GM19463 (cell line): ENCODE measurements around the gene KLHL12.

Experiments used
- ATAC-seq: cut with Tn5 transposase; IDR thresholded peaks from one replicate; pipeline ENCODE4 v1.9.1; 2021; ENCODE audit warnings: mild to moderate bottlenecking, moderate library complexity; ENCODE audit not compliant: unreplicated experiment

KLHL12 gene

GRCh38 chr1:202926581-202927491 is at the start of gene KLHL12:
Gene KLHL12, minus strand, starts transcription at chr1:202927234. Its CDS starts 2,072 bp downstream, at chr1:202925162.
- peak; percentile 91 for ATAC-seq

- ATAC-seq, result no peak
These were observed 49.6 kb upstream of the KLHL12 start for GRCh38 chr1:202976633-202977032.

DNA sequence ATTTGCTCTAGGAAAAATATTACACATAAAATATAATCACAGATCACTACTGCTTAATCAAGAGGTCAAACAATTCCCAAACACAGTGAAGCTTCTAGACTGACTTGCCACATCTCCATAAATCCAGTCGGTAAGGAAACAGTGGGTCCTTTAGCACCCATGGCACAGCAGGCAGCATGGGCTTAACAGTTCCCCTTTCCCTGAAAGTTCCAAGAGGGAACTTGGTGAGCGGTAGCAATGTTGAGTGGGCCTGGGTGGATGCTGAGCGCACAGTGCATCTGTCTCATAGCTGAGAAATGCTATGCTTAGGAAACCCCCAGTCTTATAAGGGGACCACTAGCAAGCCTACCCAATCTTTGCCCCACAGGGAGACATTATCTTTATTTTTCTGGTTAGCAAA is 47.8 kb upstream of the KLHL12 start:
- no peak for ATAC-seq

DNA sequence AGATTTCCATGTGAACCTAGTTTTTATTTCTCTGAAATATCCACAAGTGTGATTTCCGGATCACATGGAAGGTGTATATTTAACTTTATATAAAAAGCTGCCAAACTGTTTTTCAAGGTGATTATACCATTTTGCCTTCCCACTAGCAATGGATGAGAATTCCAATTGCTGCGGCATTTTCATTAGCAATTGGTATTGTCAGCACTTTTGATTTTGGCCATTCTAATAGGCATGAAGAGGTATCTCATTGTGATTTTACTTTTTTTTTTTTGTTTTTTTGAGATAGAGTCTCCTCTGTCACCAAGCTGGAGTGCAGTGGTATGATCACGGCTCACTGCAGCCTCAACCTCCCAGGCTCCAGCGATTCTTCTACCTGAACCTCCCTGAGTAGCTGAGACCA is 45.0 kb upstream of the KLHL12 start:
- no peak for ATAC-seq

GRCh38 chr1:202968895-202969295 is 41.9 kb upstream of the KLHL12 start:
- ATAC-seq, result peak; percentile 62

GRCh38 chr1:202968351-202968750 is 41.3 kb upstream of the KLHL12 start:
- no peak for ATAC-seq

- ATAC-seq, result peak; percentile 10
These were observed 40.7 kb upstream of the KLHL12 start for GRCh38 chr1:202967684-202968281.

GRCh38 chr1:202966006-202966898 is 39.2 kb upstream of the KLHL12 start:
- no peak for ATAC-seq

DNA sequence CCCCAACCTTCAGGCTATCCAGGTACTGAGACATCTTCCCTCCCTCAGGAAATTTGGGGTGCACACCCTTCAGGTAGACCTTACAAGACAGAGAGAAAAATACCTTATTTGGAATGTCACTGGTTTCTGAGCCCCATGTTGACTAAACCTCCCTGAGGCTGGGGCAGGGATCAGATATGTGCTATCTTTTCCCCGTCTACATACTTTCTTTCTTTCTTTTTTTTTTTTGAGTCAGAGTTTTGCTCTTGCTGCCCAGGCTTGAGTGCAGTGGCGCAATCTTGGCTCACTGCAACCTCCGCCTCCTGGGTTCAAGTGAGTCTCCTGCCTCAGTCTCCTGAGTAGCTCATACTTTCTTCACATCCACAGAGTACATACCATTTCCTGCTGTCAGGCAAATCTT is 38.4 kb upstream of the KLHL12 start:
- ATAC-seq, result no peak

GRCh38 chr1:202964791-202965410 is 37.9 kb upstream of the KLHL12 start:
- no peak for ATAC-seq

DNA sequence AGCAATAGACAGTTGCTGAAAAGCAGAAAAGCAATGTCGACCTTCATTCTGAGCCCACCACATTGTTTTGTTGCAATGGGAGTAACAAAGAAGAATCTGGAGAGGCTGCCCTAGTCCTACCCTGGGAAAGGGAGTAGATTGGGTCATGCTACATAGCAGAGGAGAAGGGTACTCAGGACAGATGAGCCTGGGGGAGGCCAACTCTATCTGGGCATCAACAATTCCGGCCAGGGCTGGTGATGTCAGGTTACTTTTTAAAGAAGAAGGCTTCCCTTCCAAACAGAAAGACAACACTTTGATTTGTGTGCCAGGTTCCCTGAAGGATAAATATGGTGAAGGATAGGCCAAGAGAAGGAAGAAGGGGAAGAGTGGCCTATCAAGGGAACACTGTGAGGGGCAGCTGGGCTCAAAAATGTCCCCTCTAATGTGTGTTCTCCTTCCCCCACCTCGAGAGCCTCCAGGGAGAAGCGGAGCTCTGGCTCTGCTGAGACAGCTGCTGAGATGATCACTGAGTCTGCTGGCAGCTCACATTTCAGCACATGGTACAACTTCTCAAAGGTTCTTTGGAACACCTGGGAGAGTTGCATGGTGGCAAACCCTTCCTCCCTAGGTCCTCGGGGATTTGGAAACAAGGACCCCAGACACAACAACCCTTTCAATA is 34.3 kb upstream of the KLHL12 start:
- no peak for ATAC-seq

- ATAC-seq, result no peak
These were observed 32.2 kb upstream of the KLHL12 start for GRCh38 chr1:202959276-202959620.

- no peak for ATAC-seq
These were observed 31.7 kb upstream of the KLHL12 start for GRCh38 chr1:202958544-202959275.

- ATAC-seq, result peak; percentile 99
These were observed 30.9 kb upstream of the KLHL12 start, which contains the start of gene ADIPOR1 for GRCh38 chr1:202957733-202958543. Gene ADIPOR1, minus strand, starts transcription at chr1:202958312. Its CDS starts 7,242 bp downstream, at chr1:202951070.

DNA sequence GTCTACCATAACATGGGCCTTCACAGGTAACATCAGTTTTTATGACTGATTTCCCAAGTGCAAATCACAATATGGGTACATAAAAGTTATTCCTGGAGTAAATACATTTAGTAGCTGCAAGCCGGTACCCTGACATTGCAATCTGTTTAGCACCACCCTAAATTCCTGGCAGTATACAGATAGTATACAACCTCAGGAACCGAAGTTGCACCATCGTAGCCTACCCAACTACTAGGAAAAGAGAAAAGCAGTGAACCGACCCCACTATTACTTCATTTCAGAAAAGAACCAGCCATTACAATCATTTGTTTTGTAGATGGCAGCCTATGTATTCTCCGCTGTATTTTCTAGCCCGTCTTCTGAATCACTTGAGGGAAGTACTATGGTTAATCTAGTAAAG is 29.9 kb upstream of the KLHL12 start:
- ATAC-seq, result no peak

DNA sequence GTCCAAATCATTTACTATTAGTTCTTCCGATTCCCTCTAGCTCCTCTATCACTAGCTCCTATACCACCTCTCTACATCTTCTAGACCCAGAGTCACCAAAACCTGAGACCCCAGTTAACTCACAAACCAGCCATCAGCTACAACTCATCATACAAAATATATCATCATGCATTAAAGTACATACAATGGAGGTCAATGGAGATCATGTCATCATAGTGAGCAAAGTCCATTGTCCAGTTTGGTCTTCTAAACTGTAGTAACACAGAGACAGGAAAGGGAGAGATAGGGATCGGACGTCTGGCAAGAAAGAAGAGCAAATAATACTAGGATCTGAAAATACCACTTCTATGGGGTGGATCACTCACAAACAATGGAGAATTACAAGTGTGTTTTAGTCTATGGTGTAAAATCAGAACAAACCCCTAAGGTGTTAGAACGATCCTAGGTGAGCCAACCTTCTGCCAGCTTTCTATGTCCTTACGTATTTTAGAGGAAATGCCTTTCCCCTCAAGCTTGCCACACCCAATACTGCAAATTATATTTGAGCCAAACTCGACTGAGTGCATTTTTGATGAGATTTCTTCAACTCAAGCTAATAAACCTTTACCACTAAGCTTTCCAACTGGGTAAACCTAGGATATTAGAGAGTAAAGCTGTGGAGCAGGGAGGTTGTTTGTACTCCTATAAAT is 27.2 kb upstream of the KLHL12 start:
- ATAC-seq, result no peak

DNA sequence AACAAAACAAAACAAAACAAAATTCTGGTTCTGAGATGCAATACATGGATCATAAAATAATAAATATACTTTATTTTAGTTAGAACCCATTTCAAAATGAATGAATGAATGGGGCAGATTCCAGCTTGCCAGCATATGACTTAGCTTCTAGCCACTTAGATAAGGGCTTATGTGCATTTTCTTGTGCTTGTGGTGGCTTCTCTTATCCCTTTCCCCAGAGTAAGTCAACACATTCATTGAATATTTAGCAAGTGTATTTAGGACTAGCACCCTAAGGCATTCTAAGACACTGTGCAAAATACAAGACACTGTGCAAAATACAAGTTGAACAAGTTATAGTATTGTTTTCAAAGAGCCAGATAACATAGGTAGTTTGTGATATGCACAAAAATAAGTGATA is 26.4 kb upstream of the KLHL12 start:
- no peak for ATAC-seq

DNA sequence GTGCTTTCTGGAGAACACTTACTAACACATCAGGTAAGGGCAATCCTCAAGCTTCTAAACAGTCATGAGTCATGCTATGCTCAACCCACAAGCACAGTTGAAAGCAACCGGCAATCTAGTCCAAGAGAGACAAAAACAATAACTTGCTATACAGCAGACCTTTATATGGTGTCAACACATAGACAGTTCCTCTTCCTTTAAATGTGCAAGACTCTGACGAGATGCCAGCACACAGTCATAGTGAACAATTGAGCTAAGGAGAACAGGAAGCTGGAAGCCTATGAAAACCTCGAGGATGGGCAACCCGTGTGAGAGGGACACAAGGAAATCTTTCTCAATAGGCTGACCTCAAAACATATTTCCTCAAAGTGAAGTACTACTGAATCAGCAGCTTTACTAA is 25.8 kb upstream of the KLHL12 start:
- ATAC-seq, result no peak
